Inflammatory macrophage treated with lipopolysaccharide for 1 hour (primary cell): ENCODE data around the gene STAMBPL1.

Experiments used
- DNase-seq, 2 donors: peaks; one replicate each; pipeline ENCODE4 v3.0.0-alpha.2; 2020 to 2022

The STAMBPL1 gene

DNA sequence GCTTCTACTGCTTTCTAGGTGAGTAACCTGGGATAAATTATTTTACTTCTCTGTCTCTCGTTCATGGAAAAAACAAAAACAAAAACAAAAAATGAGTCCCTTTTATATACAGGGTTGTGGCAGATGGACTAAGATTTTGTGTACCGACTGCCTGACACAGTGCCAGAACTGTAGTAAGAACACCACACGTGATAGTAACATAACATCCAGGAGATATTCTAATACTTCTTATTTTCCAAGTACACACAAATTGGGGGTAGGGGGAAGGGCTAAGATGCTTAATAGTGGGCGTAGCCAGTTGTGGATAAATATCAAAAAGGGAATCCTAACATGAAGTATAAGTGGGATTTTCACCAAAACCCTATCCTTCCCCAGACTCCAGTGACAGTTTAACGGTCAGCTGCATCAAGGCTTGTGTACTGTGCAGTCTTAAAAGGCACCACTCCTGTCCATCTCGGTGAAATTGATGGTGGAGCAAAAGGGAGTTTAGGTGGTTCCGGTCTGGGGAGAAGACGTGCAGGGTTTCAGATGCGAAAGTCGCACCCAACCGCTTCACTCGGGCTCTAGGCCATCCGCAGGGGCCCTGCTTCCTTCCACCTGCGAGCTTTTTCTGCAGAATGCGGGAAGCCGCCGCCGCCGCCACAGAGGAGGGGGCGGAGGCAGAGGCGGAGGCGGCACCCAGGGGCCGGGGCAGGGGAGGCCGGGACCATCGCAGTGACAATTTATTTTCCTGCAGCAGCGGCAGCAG is at the start of gene STAMBPL1:
Gene STAMBPL1 (plus strand): TSS at position 712 of the 748 bp plus-strand sequence. CDS start 21,464 bp downstream, outside the sequence.
- no peak for DNase-seq

DNA sequence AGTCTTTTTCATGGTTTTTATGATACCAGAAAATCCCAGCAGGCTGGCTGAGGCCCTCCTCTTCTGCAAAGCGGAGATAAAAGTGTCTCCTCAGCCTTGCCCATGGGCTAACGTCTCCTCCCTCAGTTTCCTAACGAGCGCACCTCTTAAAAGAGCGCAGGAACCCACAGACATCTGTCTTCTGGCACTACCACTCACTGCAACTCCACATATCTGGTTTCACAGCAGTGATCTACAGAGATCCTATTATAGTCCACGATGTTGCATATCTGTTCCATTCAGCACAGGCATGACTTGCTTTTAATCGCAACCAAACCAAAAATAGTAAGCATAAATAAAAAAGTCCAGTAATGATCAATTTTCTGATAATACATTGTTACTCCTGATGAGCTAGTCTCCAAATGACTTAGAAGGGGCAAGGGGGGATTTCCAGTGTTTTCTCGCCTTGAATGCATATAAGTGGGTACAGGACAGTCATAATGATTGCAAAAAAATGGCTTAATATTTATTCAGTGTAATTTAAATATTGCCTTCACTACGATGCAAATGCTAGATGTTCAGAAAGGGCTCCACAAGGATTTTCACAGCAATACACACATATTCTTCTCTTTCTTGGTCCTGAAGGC is 49.3 kb upstream of the STAMBPL1 start:
- no peak for DNase-seq

DNA sequence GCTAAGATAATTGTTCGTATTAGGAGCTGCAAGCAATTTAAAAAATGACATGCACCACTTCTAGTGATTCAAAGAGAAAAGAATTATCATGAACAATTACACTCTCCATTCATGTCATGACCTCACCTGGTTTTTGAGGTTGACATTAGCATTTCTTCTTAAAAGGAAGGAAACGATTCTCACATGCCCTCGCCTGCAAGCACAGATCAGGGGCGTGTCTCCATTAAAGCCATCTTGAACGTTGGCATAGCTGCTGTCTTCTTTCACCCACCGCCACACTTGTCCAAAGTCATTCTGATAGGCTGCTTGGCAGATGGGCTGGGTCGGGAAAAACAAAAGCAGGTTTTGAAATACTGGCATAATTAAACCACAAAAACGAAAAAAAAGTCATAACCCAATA is 48.3 kb upstream of the STAMBPL1 start:
- DNase-seq, result no peak

DNA sequence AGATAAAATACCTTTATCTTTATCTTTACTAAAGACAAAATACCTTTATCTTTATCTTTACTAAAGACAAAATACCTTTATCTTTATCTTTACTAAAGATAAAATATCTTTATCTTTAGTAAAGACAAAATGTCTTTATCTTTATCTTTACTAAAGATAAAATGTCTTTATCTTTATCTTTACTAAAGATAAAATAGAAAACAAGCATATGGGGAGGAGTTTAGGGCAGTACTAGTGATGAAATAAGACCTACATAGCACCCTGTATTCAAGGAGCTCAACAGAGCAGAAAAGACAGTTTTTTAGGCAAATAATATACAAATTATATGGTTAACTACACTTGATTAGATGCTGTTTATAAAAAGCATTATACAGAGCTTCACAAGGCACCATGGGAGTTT is 47.7 kb upstream of the STAMBPL1 start:
- DNase-seq, result no peak

DNA sequence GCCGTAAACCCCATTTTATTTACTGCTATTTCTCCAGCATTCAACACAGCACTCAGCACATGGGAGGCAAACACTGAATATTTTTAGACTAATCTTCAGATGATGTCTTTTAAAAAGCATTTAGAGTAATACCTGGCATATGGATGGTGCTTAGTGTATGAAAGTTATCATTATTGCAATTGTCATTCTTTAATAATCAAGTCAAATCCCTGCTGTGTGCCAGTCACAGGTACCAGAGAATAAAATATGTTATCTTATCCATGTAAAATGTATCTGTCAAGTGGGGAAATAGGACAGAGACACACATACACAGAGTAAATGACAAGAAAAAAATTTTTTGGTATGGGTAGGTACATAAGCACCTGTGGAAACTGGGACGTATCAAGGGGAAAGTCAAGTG is 46.9 kb upstream of the STAMBPL1 start:
- no peak for DNase-seq

DNA sequence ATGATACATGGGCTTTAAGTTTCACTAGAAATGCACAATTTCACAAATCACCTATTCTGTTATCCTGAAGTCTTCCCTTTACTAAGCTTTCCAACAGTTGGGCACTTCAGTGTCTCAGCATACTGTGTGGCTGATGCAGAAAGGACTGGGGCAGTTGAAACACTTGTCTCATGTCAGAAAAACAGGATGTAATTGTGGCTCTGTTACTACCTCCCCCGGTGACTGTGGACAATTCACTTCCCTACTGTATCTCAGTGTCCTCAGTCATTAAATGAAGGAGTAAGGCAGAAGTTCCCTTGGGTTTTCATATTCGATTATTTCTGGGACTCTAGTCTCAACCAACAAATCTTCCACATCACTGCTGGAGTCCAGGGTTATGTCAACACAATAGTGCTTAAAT is 46.3 kb upstream of the STAMBPL1 start:
- DNase-seq, result peak; percentile 69 to 74

DNA sequence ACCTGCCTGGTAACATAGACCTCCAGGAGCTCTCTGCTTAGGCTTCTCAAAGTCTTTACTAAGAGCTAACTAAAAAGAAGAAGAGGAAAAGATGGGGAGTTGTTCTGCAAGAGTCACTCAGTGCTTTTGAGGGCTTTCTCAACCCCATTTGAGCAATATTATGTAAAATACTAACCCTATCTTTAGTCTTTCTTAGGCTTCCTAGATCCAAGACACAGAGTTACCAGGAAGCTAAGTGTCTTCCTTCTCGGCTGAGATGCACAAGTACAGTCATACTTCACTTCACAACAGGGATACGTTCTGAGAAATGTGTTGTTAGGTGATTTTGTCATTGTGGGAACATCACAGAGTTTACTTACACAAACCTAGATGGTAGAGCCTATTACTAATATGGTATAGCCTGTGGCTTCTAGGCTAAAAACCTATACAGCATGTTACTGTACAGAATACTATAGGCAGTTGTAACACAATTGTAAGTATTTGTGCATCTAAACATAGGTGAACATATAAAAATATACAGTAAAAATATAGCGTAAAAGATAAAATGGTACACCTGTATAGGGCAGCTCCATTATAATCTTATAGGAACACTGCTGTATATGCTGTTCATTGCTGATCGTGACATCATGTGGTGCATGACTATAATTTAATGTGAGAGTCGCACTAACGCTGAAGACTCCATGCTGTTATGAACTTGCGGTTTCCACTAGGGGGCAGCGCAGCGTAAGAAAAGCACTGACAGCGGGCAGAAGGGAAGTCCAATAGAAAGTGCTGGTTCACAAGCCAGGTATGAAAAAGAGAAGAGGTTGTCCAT is 44.7 kb upstream of the STAMBPL1 start:
- peak; percentile 77 to 88 for DNase-seq

DNA sequence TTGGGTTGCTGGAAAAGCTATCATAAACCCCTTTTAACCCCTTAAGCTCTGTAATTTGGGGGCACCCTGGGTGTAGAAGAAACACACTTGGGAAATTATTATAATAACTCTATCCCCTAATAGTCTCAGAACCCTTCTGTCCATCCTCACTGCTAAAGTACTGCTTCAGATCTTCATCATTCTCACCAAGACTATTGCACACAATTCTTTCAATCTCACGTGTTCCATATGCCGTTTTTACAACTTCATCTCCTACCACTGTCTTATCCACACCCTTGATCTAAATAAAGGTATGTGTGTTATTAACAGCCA is 44.2 kb upstream of the STAMBPL1 start:
- no peak for DNase-seq

DNA sequence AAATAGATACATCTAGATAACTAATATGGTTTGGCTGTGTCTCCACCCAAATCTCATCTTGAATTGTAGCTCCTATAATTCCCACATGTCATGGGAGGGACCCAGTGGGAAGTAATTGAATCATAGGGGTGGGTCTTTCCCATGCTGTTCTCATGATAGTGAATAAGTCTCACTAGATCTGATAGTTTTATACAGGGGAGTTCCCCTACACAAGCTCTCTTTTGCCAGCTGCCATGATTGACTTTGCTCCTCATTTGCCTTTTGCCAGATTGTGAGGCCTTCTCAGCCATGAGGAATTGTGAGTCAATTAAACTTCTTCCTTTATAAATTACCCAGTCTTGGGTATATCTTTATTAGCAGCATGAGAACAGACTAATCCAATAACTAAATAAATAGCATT is 42.4 kb upstream of the STAMBPL1 start:
- peak in 1 of 2 donors; percentile 71 for DNase-seq

DNA sequence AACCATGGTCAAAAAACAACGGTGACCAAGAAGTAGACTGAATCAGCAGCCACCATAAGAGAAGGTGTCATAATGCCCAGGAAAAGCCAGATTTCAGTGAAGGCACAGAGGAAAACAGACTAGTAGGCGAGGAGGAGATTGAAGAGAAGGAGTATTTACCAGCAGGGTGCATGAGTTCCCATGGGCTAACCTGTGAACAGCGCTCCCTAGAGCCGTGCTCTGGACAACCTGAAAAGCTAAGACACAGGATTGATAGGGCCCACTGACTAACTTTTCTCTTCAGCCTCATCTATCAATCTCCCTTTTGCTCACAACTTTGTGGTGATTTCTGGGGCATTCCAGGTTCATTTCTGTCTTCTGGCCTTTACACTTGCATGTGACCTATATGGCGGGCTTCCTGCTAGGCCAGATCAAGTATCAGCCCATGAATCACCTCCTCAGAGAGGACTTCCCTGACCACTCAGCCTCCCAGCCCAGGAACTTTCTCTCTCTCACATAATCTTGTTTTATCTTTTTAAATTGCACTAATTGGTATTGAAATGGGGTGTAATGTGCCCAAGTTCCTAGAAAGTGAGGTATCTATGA is 41.2 kb upstream of the STAMBPL1 start:
- DNase-seq, result peak in 1 of 2 donors; percentile 60

DNA sequence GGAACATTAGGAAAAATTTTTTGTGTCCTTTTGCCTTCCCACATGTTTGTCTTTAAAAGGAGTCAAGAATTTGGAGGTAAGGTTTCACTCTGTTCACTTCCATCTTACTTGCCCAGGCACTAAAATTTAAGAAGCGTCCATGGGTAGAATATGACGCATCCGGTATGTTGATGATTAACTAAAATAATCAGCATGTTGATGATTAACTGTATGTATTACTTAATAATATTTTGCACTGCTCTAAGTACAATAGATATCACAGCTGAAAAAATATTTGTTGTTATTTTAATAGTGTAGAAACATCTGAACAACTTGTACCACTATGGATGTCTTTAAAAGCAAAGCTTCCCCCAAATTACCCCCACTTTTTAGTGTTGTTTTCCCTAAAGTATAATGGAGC is 39.9 kb upstream of the STAMBPL1 start:
- DNase-seq, result no peak

DNA sequence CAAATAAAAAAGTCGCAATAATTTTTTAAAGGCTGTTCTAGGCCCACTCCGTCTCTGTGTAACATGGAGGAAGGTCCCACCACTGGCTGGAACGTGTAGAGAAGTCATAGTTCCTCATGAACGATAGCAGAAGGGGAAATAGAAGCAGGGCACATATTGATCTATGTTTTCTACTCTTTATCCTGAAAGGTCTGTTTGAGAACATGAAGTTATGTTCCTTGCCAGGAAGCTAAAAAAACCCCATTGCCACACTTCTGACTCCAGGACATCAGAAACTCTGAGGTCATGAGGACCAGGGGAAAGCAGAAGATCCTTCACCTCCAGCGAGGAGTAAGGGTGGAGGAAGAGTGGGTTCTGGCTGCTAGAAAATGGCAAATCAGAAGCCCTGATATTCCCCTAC is 39.2 kb upstream of the STAMBPL1 start:
- DNase-seq, result peak; percentile 50 to 52

DNA sequence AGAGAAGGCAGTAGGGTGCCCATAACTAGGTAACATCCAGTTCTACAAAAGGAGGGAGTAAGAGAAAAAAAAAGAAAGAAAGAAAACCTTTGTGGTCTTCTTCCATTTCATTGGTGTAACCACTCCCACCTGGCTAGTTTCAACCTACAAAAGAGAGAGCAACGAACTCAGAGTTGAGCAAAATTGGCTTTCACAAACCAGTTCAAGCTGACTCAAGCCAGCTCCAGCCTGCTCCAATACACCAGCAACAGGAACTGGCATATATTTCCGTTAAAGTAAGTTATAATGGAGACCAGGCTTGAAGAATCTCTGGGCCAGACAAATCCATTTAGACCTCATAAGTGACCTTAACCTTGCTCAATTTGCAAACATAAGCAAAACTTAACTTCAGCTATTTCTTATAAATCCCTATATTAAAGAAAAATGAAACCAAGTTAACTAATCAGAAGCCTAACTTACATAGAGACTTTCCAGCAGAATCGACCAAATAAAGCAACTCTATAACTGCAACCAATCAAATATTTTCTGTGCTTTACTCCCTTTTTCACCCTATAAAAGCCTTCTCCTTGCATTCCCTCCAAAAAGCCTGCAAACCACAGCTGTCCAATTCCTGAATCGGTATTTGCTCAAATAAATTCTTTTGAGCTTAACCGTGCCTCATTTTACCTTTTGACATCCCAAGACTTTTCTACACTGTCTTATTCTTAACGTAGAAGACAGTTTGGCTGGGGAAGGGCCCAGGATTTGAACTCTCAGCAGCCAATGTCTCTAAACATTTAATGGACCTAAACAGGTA is 38.5 kb upstream of the STAMBPL1 start:
- no peak for DNase-seq

DNA sequence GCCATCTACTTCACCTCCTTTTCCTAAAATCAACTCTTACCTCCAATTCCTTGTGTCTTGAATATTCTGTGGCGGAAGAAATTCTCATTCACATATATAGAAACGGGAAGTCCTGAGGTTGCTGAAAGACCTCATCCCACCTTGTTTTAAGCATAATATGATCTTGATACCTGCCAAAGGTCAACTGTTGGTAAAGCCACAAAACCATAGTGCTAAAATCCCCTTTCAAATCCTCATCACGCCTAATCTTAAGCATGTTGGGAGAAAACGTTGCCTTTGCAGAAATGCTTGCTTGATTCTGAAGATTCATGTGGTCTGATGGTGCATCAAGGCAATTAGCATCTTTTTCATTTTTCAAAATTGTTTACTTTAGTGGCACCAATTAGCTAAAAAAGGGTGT is 36.9 kb upstream of the STAMBPL1 start:
- DNase-seq, result no peak

DNA sequence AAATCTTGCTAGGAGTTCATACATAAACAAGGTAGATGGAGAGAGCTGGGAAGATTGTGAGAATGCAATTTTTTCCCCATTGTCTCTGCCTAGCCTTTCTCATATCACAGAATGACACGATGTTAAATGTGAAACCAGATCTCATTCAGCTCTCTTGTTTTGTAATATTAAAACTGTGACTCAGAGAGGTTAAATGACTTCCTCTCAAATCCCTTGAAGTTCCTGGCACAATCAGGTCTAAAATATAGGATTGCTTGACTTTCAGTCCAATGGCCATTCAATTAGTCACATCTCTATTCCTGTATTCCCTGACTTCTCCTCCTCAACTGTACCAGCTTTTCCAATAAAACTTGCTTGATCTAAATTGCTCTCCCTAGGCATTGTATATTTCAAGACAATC is 31.5 kb upstream of the STAMBPL1 start:
- DNase-seq, result peak; percentile 79 to 85

DNA sequence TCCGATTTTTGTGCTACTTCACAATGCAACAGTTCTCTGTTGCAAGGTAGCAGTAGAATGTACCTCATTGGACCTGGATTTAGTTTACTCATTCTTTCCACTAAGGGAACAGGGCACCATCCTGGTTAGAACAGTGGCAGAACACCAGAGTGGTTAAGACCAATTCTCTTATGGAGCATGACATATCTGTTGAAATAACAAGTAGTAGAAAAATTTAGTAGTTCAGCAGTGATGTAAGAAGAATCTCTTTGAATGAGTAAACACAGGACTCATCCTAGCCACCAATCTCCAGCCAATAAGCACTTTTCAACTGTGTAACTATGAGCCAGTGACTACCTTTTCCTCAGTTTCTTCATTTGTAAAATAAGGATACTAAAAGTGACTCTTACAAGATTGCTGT is 30.8 kb upstream of the STAMBPL1 start:
- no peak for DNase-seq

DNA sequence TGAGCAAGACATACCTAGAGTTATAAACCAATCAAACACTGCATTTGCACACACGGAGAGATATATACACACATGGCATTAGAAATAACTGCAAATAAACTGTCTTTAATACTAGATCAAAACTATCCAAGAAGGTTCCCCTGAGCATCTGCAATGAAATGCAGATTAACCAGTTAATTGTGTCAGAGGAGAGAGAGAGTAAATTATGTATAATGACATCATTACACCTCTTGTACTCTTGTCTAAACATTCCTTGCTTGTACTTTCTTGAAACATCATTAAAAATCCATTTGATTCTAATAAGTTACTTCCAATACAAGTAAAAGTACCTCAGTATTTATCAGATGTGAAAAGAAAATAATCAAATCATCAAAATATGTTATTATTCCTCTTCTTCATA is 29.3 kb upstream of the STAMBPL1 start:
- DNase-seq, result no peak

DNA sequence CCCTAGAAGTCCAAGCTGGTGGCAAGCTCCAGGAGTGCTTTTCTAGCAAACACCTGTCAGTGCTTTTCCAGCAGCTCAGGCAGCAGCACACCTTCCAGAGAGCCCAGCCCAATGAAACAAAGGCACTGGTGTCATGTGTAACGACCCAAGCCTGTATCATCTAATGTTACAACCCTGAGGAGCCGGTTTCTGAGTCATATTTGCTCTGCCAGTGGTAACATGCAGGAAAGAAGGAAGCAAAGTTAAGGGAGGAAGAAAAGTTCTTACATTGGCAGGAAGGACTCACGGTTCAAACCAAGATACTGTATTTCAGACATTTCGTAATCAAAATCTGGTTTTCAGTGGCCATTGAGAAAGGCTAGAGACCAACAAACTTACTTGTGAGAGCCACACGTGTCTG is 28.3 kb upstream of the STAMBPL1 start, which contains the start of gene ANKRD22:
Gene ANKRD22 (minus strand): TSS at position 139 of the 400 bp plus-strand sequence. CDS start 237 bp downstream, outside the sequence.
- peak; percentile 76 to 80 for DNase-seq

DNA sequence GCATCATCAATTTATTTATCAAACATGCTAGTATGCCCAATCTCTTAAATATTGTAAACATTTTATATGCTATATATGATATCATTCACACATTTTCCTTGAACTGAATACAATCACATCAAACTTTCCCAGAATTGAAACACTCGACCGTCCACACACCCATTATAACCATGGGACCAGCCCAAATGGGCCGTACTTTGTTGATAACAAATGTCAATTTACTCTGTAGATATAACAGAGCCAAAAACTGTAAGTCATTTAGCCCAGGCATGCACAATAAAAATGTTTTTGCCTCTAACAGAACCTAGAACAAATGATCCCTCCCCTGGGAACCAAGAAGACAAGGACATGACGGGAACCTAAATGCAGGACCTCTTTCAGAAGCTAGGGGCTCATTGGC is 27.7 kb upstream of the STAMBPL1 start:
- DNase-seq, result no peak

DNA sequence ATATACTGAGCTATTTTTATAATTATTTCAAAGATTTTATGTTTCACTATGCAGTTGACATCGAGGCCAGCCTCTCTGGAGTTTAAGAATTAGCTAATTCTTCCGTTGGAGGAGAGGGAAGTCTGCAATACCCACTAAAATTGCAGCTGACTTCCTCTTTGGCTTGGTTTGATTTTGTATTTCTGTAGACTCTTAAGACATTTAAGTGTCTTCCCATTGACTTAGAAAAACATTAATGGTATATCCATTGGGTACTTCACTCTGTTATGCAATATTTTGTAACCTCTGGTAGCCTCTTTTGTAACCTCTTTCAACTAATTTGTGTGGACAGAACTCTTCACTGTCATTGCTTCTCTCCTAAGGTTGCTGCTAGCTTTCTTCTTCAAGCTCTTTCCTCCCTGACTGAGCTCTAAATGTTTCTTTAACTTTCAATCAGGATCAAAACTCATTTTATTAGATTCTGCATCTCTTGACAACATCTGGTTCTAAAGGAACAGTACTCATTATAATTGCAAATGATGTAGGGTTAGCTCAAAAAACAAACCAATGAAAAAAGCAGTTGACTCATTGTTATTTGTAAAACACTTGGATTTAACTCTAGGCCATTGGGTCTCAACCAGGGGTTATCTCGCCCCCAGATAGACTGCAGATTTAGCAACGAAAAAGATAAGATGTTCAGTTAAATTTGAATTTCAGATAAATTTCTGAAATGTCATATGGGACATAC is 26.7 kb upstream of the STAMBPL1 start:
- DNase-seq, result peak; percentile 91 to 98

DNA sequence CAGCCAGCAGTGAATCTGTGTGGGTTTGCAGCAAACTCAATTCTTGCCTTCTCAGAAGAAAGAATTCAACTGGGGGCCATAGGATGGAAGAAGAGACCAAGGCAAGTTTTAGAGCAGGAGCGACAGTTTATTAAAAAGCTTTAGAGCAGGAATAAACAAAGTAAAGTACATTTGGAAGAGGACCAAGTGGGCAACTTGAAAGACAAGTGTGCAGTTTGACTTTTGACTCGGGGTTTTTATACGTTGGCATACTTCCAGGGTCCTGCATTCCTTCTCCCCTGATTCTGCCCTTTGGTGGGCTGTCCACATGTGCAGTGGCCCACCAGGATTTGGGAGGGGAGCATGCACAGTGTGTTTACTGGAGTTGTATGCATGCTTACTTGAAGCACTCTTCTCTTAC is 25.4 kb upstream of the STAMBPL1 start:
- DNase-seq, result peak in 1 of 2 donors; percentile 31

DNA sequence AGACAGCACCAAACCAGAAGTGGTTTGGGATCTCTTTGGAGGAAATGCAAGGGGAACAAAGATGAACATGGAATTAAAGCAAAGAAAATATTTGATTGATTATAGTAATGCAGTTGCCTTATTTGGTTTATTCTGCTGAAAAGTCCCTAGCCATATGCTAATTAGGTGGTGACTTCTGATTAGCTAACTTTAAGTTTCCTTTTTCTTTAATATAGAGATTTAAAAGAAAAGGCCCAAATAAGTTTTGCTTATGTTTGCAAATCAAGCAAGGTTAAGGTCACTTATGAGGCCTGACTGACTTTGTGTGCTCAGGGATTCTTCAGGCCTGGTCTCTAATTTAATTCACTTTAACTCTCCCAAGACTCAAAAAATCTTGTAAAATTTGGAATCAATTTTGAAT is 22.2 kb upstream of the STAMBPL1 start:
- peak in 1 of 2 donors; percentile 49 for DNase-seq
